MCF 10A (cell line): ENCODE results near the gene NELFCD. TPM values are rescaled to one million over a fixed set of nuclear protein-coding genes. Genes with fewer than 3 reads are reported as not detected.

Experiments
- BruUV-seq: library from RNA; stranded (reverse); fragments of 400-500 nt; replicated peaks from 2 replicates; lab custom pipeline; 2021; lab: Mats Ljungman, UMichigan
- CTCF ChIA-PET: fragments of 300-600 bp; sonication (Branson Sonifier 250); formaldehyde crosslinking; extraction: SDS; loops from one replicate; lab custom pipeline; 2021; ENCODE audit warnings: antibody characterized with exemption, inconsistent platforms; lab: Yijun Ruan, JAX
- POLR2A ChIA-PET: fragments of 300-600, 350-650 bp; sonication (Branson Sonifier 250); formaldehyde crosslinking; extraction: SDS; loops from one replicate; lab custom pipeline; 2020; ENCODE audit warnings: antibody characterized with exemption, inconsistent platforms; lab: Yijun Ruan, JAX
- DNase-seq: peaks from one replicate; pipeline ENCODE4 v3.0.0-alpha.2; 2018; ENCODE audit not compliant: unreplicated experiment
- H3K27ac Mint-ChIP-seq: one replicate; pipeline ENCODE4 v1.8.0; 2022; ENCODE audit warnings: mild to moderate bottlenecking, low read depth, mixed read lengths; ENCODE audit not compliant: unreplicated experiment
- H3K27me3 Mint-ChIP-seq: one replicate; pipeline ENCODE4 v1.8.0; 2022; ENCODE audit warnings: mixed read lengths; ENCODE audit not compliant: insufficient read depth, unreplicated experiment
- H3K36me3 Mint-ChIP-seq: one replicate; pipeline ENCODE4 v1.8.0; 2022; ENCODE audit warnings: mild to moderate bottlenecking, moderate library complexity, mixed read lengths; ENCODE audit not compliant: insufficient read depth, unreplicated experiment
- H3K4me1 Mint-ChIP-seq: one replicate; pipeline ENCODE4 v1.8.0; 2022; ENCODE audit warnings: mixed read lengths; ENCODE audit not compliant: insufficient read depth, unreplicated experiment
- H3K4me3 Mint-ChIP-seq: one replicate; pipeline ENCODE4 v1.8.0; 2022; ENCODE audit warnings: mild to moderate bottlenecking, moderate library complexity, mixed read lengths; ENCODE audit not compliant: unreplicated experiment
- H3K9me3 Mint-ChIP-seq: one replicate; pipeline ENCODE4 v1.8.0; 2022; ENCODE audit warnings: mixed read lengths; ENCODE audit not compliant: unreplicated experiment
- CTCF ChIP-seq: fragments of 200-600 bp; IDR thresholded peaks from one replicate; pipeline ENCODE4 v1.8.0; 2022; ENCODE audit warnings: antibody characterized with exemption, mild to moderate bottlenecking; ENCODE audit not compliant: unreplicated experiment
- intact Hi-C: fragments of 100-400 bp; cut with micrococcal nuclease; formaldehyde crosslinking; loops from 2 replicates; pipeline ENCODE4 v1.14.1; 2022
- total RNA-seq: library from RNA; stranded (reverse); gene quantifications from 2 replicates; pipeline ENCODE4 v1.2.3, GENCODE V29; 2022

Gene NELFCD
- total RNA-seq, 1 experiment from 2014 or later = 79.8 TPM

DNA sequence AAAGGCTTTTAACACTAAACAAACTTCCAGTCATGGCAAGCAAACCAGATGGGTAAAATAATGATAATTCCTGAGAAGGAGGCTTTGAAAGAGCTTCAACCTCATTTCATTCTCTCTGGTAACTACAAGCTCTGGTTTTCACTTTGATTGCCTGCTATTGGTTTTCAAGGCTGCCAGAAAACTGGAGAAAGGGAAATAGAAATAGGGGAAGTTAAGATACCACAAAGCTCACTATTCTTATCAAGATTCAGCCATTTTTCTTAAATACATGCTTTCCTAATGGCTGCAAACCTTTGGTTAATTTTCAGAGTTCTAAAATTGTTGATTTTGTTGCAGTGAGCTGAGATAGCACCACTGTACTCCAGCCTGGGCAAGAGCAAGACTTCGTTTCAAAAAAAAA, 42.5 kb upstream of the NELFCD start:
- Mint-ChIP-seq H3K27me3 (peaks cover 74% of the 10 kb centered on the region), H3K9me3 (no peaks in the 10 kb centered on the region), H3K36me3 (no peaks in the 10 kb centered on the region), H3K27ac (no peak overlapping the region), H3K4me3 (no peak overlapping the region), H3K4me1 (no peaks in the 10 kb centered on the region)
- TF ChIP-seq CTCF = no peak
- ChIA-PET CTCF (interaction anchor here (0.8 kb wide), 1 partner anchor 40 kb away, joined by 7 read pairs; no protein-coding TSS in a partner anchor), POLR2A (interaction anchor here (0.6 to 1.1 kb wide), 2 partner anchors 31 to 253 kb away, joined by 3 read pairs; no protein-coding TSS in a partner anchor)
- no peak for DNase-seq
- BruUV-seq = no TSS peak
- intact Hi-C loops = no loop called here

DNA sequence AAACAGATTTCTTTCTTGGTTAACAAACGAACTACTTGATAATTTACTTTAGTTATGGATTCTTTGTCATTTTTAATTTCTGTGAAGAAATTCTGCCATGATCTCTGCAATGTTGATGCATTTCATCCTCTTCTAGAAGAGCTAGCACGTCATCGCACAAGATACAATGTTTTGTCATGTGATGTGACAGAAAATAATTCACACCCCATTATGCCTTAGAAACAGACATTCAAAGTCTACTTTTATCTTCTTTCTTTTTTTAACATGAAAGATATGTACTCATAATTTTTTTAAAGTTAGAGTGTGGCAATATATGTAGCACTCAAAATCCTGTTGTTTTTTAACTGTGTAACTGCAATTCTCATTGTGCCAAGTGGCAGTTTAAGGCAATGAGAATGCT, 39.6 kb upstream of the NELFCD start:
- H3K27me3 Mint-ChIP-seq = peaks cover 53% of the 10 kb centered on the region
- POLR2A ChIA-PET = interaction anchor here (0.7 to 1.3 kb wide), 2 partner anchors 52 to 646 kb away, joined by 3 read pairs; no protein-coding TSS in a partner anchor
- H3K4me3 Mint-ChIP-seq = no peak overlapping the region
- DNase-seq = no peak
- TF ChIP-seq CTCF = no peak
- BruUV-seq = no TSS peak
- H3K36me3 Mint-ChIP-seq = no peaks in the 10 kb centered on the region
- H3K27ac Mint-ChIP-seq = no peak overlapping the region
- CTCF ChIA-PET = no interaction called here
- intact Hi-C loops = no loop called here
- H3K4me1 Mint-ChIP-seq = no peaks in the 10 kb centered on the region
- no peaks in the 10 kb centered on the region for H3K9me3 Mint-ChIP-seq

- intact Hi-C loops = no loop called here
- Mint-ChIP-seq H3K9me3 (no peaks in the 10 kb centered on the region), H3K27me3 (peaks cover 53% of the 10 kb centered on the region), H3K27ac (no peak overlapping the region), H3K4me1 (no peaks in the 10 kb centered on the region), H3K4me3 (no peak overlapping the region), H3K36me3 (no peaks in the 10 kb centered on the region)
- no peak for TF ChIP-seq CTCF
- ChIA-PET CTCF (no interaction called here), POLR2A (interaction anchor here (0.7 to 0.8 kb wide), 2 partner anchors 12 to 120 kb away, joined by 3 read pairs; no protein-coding TSS in a partner anchor)
- BruUV-seq = no TSS peak
- DNase-seq = no peak
Measured at GRCh38 chr20:58942549-58942948, 38.5 kb upstream of the NELFCD start.

GRCh38 chr20:58944610-58945009, 36.4 kb upstream of the NELFCD start:
- no peak overlapping the region for H3K4me3 Mint-ChIP-seq
- H3K4me1 Mint-ChIP-seq = no peaks in the 10 kb centered on the region
- no peak for TF ChIP-seq CTCF
- no peak overlapping the region for H3K27ac Mint-ChIP-seq
- no peaks in the 10 kb centered on the region for H3K36me3 Mint-ChIP-seq
- DNase-seq = no peak
- BruUV-seq = no TSS peak
- CTCF ChIA-PET = interaction anchor here (0.6 kb wide), 1 partner anchor 110 kb away, joined by 3 read pairs; no protein-coding TSS in a partner anchor
- POLR2A ChIA-PET = no interaction called here
- intact Hi-C loops = no loop called here
- H3K9me3 Mint-ChIP-seq = no peaks in the 10 kb centered on the region
- peaks cover 41% of the 10 kb centered on the region for H3K27me3 Mint-ChIP-seq
